GM18868 (cell line): ENCODE results near the gene LRRK1.

Experiments used
- ATAC-seq: cut with Tn5 transposase; IDR thresholded peaks from one replicate; pipeline ENCODE4 v1.9.1; 2021; ENCODE audit warnings: mild to moderate bottlenecking, moderate library complexity; ENCODE audit not compliant: unreplicated experiment

LRRK1 gene

GRCh38 chr15:100966997-100967396 lies 47.8 kb downstream of the LRRK1 start:
- ATAC-seq, result no peak

DNA sequence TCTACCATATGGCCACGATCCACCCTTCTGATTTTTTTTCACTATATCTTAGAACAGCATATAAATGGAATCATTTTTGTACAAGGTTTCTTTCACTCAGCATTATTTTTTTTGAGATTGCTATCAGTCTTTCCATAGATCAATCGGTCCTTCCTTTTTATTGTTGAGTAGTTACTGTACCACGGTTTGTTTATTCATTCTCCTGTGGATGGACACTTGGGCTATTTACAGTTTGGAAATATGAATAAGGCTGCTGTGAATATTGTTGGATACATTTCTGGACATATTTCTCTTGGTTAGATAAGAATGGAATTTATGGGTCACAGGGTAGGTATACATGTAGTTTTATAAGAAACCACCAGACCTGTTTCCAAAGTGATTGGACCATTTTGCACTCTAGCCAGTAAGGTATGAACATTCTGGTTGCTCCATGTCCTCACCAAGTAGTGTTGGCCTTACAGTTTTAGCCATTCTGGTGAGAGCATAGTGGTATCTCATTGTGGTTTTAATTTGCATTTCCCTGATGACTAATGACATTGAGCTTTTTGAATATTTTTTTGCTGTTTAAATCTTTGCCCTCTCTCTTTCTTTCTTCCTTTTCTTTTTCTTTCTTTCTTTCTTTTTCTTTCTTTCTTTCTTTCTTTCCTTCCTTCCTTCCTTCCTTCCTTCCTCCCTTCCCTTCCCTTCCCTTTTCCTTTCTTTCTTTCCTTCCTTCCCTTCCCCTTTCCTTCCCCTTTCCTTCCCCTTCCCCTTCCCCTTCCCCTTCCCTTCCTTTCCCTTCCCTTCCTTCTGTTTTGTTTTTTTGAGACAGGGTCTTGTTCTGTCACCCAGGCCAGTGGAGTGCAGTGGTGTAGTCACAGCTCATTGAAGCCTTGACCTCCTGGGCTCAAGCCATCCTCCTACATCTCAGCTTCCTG lies 49.2 kb downstream of the LRRK1 start:
- ATAC-seq, result peak; percentile 67

- ATAC-seq, result no peak
Measured at GRCh38 chr15:100972975-100973350, 53.8 kb downstream of the LRRK1 start.

- ATAC-seq, result no peak
Measured at GRCh38 chr15:100973351-100974111, 54.4 kb downstream of the LRRK1 start.

DNA sequence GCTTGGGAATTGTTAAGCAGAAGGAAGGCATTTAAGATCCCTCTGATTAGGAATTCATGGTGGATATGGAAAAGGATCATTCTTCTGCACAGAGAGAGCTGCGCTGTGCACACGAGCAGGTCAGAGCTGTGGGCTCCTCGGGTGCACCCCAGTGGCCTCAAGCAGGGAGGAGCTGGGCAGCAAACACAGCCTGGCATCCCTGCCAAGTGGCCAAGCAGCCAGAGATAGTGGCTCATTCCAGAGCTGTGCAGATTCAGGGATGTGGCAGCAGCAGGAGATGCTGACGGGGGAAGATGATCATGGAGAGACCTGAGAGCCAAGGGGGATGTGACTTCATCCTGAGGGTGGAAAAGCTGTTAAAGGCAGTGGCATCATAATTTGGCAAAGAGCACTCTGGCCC lies 55.9 kb downstream of the LRRK1 start:
- ATAC-seq, result no peak

DNA sequence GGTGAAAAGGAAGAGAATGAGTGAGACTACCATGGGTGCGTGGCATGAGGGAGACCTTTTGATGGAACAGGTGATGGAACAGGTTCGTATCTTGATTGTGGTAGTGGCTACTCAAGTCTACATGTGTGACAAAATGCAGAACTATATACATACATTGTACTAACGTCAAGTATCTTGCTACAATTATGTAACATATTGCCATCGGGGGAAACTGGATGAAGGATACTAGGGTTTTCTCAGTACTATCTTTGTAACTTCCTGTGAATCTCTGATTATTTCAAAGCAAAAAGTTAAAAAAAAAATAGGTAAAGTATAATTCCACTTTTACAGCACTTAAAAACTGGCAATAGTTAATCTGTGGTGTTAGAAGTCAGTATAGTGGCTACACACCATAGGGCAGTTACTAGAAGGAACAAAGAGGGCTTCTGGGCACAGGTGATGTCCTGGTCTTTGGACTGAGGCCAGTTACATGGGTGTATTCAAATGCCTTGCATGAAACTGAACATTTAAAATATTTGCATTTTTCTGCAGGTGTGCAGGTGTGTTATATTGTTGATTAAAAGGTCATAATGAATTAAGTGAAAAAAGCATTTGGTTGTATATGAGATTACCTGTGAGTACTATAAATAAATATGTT lies 61.4 kb downstream of the LRRK1 start:
- peak; percentile 27 for ATAC-seq

GRCh38 chr15:100981086-100981485 lies 61.9 kb downstream of the LRRK1 start:
- ATAC-seq, result peak; percentile 47

DNA sequence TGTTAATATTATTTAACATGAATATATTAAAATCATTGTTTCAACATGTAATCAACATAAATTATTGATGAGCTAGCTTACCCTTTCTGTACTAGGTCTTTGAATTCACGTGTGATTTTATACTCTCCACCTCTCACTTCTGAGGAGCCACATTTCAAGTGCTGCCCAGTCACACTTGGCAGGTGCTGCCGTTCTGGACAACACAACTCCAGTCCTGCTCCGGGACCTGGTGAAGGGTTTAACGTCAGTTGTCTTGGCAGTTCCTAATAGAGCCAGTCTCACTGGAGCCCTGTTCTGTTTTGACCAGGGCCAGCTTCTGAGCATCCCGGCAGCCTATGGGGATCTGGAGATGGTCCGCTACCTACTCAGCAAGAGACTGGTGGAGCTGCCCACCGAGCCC lies 64.1 kb downstream of the LRRK1 start:
- no peak for ATAC-seq

DNA sequence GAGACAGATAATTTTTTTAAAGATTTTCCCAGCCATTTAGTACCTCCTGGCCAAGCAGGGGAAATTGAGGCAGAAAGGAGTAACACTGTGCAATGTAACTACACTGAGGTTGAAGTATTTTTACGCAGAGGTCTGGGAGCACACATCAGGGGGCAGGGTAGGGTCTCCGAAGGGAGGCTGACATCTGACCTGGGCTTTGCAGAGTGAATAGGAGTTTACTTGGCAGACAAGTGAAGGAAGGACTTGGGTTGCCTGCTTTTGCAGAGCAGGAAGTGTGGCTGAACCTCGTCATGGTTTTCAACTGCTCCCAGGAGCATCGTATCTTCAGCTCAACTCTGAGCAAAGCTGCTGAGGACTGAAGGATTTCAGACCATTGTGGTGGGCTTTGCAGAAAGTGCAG lies 66.2 kb downstream of the LRRK1 start:
- no peak for ATAC-seq

DNA sequence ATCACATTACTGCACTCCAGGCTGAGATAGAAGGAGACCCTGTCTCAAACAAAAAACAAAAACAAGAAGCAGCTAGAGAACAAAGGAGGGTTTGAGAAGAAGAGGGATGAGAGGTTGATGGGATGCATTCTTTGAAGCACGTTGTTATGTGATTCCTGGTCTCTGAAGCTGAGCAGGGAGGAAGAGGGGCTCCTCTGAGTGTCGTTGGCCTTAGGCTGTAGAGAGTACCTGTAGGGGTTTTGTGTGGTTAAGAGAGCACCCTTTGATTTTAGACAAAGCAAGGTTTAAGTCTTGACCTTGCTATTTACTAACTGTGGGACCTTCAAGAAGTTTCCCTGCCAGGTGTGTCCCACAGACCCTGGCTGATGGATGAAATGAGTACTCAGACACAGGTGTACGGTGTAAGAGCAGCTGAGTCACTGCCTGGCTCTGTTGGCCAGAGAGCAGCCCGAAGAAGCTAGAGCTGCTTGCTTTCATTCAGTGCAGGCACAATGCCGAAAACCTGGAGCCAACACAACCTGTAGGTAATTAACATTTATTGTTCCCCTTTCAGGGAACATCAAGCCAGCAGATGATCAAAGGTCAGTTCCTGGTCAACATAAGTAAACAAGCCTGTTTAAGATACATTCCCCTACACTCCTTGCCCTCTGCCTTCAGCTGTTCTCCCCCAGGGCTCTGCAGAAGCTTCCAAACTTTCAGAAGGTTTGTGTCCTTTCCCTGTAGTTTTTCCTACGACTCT lies 67.2 kb downstream of the LRRK1 start:
- ATAC-seq, result no peak

DNA sequence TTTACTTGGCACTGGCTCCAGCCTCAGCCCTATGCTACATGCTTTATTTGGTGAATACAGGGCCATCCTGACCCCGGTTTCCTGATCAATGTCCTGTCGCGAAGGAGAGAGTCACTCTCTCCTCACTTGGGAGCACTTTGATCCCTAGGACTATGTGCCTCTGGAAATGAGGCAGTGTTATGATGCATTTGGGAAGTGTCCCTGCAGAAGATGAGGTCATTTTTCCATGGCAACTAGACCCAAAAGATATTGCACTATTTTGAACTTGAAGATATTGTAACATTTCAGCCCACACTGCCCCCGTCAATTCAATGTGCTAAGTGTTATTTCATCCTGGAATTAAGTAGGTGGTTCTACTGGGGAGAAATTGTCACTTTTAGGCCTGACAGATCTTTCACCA lies 68.0 kb downstream of the LRRK1 start:
- ATAC-seq, result no peak

GRCh38 chr15:100988297-100988696 lies 69.1 kb downstream of the LRRK1 start:
- no peak for ATAC-seq

DNA sequence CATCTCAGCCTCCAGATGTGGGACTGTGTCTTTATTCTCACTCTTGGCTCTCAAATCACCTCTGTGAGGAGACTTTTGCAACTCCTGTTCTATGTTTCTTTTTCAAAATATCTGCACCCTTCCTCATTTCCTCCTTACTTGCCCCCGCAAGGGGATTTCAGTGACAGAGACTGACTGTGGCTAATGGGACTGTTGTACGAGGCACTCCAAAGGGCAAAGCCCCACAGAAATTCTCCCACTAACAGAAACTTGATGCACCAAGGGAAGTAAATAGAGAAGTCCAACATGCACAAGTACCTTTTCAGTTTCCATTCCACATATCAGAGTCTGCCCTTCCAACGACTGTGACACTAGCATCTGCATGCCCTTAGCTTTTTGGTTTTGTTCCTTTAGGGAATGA lies 69.7 kb downstream of the LRRK1 start:
- no peak for ATAC-seq

DNA sequence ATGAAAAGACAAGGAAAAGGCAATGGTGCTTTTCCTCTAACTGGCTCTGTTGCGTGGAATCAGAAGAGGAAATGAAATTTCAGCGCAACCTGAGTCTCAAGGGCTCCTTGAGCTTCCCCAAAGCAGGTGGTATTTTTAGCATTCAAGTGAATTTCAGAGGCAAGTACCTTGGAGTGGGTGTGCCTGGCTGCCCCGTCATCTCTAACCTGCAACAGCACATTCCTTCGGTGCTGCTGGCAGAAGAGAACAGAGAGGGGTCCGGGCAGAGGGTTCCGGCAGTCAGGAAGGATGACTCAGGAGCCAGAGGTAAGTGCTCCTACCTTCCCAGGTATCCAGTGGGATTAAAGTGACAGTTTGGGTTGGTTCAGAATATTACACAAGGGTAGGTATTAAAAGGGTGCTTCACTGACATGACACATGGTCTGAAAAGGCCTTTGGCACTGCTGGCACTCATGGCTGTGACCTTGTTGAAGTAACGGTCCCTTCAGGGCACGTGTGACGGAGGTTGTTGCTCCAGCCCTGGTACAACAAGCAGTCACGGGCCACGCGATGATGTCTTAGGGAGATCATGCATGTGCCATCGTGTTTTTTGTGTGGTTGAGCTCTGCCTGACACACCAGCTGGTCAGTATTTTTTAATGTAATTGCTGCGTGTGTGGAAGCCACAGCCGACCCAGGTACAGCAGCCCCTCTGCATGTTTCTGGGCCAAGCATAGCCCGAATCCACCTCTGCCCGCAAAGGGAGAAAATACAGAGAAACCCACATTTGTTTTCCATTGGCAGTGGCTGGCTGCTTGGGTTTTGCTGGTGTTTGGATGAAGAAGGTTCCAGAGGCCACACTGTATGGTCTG lies 75.7 kb downstream of the LRRK1 start:
- ATAC-seq, result no peak

DNA sequence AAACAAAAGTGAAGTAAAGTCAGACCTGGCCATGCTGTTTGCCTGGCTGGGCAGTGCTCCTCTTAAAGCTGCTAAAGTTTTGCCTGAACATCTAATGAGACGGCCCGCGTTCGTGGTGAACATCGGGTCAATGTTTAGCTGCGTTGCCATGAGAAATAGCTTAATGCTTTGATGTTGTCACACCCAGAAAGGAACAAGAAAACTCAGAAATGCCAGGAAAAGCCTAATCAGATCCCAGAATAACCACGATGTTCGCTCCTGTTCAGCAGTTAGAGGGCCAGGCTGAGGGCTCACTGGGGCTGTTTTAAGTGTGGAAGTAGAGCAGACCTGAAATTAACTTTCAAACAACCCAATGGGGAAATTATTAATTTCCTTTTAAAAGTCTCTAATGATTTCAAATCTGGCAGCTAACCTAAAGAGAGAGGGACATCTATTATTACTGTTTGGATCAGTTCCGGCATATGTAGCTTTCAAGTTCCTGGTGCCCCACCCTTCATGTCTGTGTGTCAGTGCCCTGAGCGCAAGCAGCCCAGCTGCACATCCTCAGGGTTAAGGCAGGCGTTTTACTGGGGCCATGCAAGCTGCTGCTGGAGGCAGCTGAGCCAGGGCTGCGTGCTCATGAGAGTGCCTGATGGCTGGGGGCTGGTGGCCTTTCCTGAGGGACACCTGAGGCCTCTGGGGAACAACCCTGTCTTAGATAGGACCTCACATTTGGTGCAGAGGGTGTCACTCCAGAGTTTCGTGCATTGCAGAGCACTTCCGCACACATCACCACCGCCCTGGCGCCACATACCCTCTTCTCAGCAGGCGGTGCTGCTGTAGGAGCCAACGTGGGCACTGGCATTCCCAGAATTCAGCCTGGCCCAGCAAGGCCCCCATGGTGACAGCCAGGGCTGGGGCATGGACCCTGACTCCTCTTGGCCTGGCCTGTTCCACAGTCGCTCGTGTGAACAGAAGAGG lies 76.6 kb downstream of the LRRK1 start:
- ATAC-seq, result no peak

DNA sequence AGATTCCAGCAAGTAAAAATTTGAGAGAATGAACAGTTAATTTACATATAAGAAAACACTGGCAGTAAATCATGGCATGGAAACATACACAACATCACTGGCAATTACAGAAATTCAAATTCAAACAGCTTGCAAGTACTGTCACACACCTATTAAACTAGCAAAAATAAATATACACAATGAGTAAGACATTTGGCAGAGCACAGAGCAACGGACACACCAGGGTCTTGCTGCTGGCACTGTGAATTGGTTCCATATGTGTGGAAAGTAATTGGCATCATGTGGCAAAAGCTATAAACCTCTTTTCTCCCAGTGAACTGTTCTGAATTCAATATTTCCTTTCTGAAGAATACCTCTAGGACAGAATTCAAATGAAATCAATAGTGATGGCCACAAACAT lies 78.3 kb downstream of the LRRK1 start:
- ATAC-seq, result no peak

- no peak for ATAC-seq
Measured at GRCh38 chr15:100998630-100999029, 79.5 kb downstream of the LRRK1 start.

DNA sequence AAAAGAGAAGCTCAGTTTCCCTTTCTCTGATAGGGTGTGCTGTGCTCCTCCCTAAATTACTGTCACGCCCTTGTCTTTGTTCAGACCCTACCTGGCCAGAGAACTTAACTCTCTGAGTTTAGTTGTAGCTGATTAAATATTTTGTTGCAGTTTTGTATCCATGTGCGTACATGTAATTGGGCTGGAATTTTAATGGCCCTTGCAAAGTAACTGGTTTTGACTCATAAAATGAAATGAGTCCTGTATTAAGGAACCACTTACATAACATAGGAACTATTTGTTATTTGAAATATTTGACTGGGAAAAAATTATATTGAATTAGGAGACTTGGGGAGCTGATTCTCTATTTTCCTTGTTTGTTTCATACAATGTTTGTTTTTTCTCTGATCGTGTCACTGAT lies 80.2 kb downstream of the LRRK1 start:
- no peak for ATAC-seq

DNA sequence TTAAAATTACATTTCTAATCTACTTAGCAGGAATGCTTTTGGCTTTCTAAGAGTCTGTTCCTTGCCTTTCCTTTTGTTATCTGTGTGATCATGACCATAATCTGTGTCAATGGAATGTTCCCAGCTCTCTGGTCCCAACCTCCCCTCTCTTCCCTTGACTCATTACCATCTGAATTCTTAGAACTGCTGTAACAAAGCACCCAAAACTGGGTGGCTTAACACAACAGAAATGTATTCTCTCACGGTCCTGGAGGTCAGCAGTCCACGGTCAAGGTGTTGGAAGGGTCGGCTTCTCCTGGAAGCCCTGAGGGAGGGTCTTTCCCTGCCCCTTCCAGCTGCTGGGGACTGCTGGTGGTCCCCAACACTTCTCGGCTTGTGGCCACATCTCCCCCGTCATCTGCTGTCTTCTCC lies 81.1 kb downstream of the LRRK1 start:
- no peak for ATAC-seq
